HL-60 (cell line): ENCODE measurements around the gene DSG4.

Experiments used
- DNase-seq, 2 experiments: peaks; one replicate each; pipeline ENCODE4 v3.0.0-alpha.2; 2010 to 2020; ENCODE audit warnings: low read depth in 1 of 2, low spot score in 1 of 2
- H3K27ac ChIP-seq: fragments of 250-450 bp; sonication (Bioruptor Pico); replicated peaks from 2 replicates; pipeline ENCODE4 v1.5.1; 2020; ENCODE audit warnings: mild to moderate bottlenecking, moderate library complexity
- H3K27me3 ChIP-seq: fragments of 250-450 bp; sonication (Bioruptor Pico); 2 replicates; pipeline ENCODE4 v1.5.1; 2021; ENCODE audit warnings: mild to moderate bottlenecking, moderate library complexity; ENCODE audit not compliant: insufficient read depth, poor library complexity, severe bottlenecking
- H3K4me3 ChIP-seq: replicated peaks from 2 replicates; pipeline ENCODE4 v1.5.1; 2011; ENCODE audit warnings: mild to moderate bottlenecking, control low read depth, low read length; ENCODE audit not compliant: insufficient read depth
- GABPA ChIP-seq: IDR thresholded peaks from 2 replicates; pipeline ENCODE4 v1.6.1; 2012; ENCODE audit warnings: low read depth
- POLR2AphosphoS5 ChIP-seq: IDR thresholded peaks from 2 replicates; pipeline ENCODE4 v1.6.1; 2012; ENCODE audit warnings: low read depth
- SPI1 ChIP-seq: IDR thresholded peaks from 2 replicates; pipeline ENCODE4 v1.6.1; 2012; ENCODE audit warnings: low read depth, mild to moderate bottlenecking, borderline replicate concordance
- TF ChIP-seq, protein P1 (sequence below): IDR thresholded peaks from one replicate; pipeline ENCODE4 v1.5.1; 2011; ENCODE audit warnings: low read length, control low read depth, inconsistent platforms; ENCODE audit not compliant: insufficient read depth
- TF ChIP-seq, protein P2 (sequence below): IDR thresholded peaks from 2 replicates; pipeline ENCODE4 v1.6.1; 2012; ENCODE audit warnings: low read depth; ENCODE audit not compliant: insufficient replicate concordance

Gene DSG4

DNA sequence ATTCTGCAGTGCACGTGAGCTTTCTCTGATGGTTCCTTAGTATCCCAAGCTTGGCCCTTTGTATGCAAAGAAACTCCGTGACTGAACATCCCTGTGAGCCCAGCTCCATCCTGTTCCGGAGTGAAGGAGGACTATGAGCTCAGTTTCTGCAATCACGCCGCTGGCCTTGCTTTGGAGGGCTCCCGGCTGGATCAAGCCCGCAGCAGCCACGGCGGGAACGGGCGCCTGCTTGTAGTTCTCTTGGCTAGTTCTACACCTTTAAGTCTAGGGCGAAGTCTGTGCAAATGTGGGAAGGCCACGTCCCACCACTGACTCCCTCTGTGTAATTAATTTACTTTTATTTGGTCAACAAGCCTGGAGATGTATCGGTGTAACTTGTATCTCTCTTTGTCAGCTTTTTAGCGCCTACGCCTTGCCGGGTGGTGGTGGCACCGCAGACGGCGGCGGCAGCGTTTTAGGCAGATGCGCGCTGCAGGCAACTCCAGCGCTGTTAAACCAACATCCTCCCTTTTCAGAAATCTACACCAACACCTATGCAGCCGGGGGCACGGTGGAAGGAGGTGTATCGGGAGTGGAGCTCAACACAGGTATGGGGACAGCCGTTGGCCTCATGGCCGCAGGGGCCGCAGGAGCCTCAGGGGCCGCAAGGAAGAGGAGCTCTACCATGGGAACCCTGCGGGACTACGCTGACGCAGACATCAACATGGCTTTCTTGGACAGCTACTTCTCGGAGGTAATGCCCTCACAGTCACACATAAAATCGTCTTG is 34.3 kb downstream of the DSG4 start:
- no peak overlapping the region for H3K27ac ChIP-seq
- no peaks in the 10 kb centered on the region for H3K27me3 ChIP-seq
- TF ChIP-seq, protein P1, sequence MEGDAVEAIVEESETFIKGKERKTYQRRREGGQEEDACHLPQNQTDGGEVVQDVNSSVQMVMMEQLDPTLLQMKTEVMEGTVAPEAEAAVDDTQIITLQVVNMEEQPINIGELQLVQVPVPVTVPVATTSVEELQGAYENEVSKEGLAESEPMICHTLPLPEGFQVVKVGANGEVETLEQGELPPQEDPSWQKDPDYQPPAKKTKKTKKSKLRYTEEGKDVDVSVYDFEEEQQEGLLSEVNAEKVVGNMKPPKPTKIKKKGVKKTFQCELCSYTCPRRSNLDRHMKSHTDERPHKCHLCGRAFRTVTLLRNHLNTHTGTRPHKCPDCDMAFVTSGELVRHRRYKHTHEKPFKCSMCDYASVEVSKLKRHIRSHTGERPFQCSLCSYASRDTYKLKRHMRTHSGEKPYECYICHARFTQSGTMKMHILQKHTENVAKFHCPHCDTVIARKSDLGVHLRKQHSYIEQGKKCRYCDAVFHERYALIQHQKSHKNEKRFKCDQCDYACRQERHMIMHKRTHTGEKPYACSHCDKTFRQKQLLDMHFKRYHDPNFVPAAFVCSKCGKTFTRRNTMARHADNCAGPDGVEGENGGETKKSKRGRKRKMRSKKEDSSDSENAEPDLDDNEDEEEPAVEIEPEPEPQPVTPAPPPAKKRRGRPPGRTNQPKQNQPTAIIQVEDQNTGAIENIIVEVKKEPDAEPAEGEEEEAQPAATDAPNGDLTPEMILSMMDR, result no peak
- TF ChIP-seq GABPA (no peak), SPI1 (no peak), POLR2AphosphoS5 (no peak)
- TF ChIP-seq, protein P2, sequence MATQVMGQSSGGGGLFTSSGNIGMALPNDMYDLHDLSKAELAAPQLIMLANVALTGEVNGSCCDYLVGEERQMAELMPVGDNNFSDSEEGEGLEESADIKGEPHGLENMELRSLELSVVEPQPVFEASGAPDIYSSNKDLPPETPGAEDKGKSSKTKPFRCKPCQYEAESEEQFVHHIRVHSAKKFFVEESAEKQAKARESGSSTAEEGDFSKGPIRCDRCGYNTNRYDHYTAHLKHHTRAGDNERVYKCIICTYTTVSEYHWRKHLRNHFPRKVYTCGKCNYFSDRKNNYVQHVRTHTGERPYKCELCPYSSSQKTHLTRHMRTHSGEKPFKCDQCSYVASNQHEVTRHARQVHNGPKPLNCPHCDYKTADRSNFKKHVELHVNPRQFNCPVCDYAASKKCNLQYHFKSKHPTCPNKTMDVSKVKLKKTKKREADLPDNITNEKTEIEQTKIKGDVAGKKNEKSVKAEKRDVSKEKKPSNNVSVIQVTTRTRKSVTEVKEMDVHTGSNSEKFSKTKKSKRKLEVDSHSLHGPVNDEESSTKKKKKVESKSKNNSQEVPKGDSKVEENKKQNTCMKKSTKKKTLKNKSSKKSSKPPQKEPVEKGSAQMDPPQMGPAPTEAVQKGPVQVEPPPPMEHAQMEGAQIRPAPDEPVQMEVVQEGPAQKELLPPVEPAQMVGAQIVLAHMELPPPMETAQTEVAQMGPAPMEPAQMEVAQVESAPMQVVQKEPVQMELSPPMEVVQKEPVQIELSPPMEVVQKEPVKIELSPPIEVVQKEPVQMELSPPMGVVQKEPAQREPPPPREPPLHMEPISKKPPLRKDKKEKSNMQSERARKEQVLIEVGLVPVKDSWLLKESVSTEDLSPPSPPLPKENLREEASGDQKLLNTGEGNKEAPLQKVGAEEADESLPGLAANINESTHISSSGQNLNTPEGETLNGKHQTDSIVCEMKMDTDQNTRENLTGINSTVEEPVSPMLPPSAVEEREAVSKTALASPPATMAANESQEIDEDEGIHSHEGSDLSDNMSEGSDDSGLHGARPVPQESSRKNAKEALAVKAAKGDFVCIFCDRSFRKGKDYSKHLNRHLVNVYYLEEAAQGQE, result no peak
- no peak overlapping the region for H3K4me3 ChIP-seq
- DNase-seq, result no peak

DNA sequence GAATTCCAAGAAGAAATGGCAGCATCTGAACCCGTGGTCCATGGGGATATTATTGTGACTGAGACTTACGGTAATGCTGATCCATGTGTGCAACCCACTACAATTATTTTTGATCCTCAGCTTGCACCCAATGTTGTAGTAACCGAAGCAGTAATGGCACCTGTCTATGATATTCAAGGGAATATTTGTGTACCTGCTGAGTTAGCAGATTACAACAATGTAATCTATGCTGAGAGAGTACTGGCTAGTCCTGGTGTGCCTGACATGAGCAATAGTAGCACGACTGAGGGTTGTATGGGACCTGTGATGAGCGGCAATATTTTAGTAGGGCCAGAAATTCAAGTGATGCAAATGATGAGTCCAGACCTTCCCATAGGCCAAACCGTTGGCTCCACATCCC is 36.6 kb downstream of the DSG4 start:
- Histone ChIP-seq H3K27ac (no peak overlapping the region), H3K27me3 (no peaks in the 10 kb centered on the region), H3K4me3 (no peak overlapping the region)
- TF ChIP-seq GABPA, result no peak
- TF ChIP-seq, protein P1, result no peak
- no peak for TF ChIP-seq POLR2AphosphoS5
- no peak for TF ChIP-seq SPI1
- TF ChIP-seq, protein P2, result no peak
- no peak for DNase-seq

DNA sequence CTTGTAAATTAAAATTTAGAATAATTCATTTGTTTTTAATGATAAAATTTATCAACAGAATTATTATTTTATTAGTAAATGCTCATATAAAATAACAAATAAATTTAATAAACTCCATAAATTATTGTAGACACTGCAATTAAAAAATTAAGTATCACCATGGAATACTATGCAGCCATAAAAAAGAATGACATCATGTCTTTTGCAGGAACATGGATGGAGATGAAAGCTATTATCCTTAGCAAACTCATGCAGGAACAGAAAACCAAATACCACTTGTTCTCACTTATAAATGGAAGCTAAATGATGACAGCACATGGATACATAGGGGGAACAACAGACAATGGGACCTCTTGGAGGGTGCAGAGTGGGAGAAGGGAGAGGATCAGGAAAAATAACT is 41.3 kb downstream of the DSG4 start:
- Histone ChIP-seq H3K27me3 (no peaks in the 10 kb centered on the region), H3K27ac (no peak overlapping the region), H3K4me3 (no peak overlapping the region)
- DNase-seq, result no peak
- TF ChIP-seq SPI1 (no peak), GABPA (no peak), POLR2AphosphoS5 (no peak)
- TF ChIP-seq, protein P1, result no peak
- TF ChIP-seq, protein P2, result no peak
